GM18511 (cell line): ENCODE measurements around the gene NEK5.
"Not testable (repeated sequence)": the region's sequence is repeated elsewhere in the genome, so short reads cannot be mapped to it uniquely, and the experiment has no call there.

Experiments used
- ATAC-seq: cut with Tn5 transposase; IDR thresholded peaks from one replicate; pipeline ENCODE4 v1.9.1; 2021; ENCODE audit warnings: mild to moderate bottlenecking, moderate library complexity; ENCODE audit not compliant: unreplicated experiment

The NEK5 gene, protein sequence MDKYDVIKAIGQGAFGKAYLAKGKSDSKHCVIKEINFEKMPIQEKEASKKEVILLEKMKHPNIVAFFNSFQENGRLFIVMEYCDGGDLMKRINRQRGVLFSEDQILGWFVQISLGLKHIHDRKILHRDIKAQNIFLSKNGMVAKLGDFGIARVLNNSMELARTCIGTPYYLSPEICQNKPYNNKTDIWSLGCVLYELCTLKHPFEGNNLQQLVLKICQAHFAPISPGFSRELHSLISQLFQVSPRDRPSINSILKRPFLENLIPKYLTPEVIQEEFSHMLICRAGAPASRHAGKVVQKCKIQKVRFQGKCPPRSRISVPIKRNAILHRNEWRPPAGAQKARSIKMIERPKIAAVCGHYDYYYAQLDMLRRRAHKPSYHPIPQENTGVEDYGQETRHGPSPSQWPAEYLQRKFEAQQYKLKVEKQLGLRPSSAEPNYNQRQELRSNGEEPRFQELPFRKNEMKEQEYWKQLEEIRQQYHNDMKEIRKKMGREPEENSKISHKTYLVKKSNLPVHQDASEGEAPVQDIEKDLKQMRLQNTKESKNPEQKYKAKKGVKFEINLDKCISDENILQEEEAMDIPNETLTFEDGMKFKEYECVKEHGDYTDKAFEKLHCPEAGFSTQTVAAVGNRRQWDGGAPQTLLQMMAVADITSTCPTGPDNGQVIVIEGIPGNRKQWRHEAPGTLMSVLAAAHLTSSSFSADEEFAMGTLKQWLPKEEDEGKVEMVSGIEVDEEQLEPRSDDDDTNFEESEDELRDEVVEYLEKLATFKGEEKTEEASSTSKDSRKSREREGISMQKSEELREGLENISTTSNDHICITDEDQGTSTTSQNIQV

GRCh38 chr13:52128714-52129700 is at the start of gene NEK5:
NEK5 (minus strand) TSS chr13:52129073; CDS start chr13:52127482, 1,591 bp downstream.
- ATAC-seq, result peak; percentile 80

DNA sequence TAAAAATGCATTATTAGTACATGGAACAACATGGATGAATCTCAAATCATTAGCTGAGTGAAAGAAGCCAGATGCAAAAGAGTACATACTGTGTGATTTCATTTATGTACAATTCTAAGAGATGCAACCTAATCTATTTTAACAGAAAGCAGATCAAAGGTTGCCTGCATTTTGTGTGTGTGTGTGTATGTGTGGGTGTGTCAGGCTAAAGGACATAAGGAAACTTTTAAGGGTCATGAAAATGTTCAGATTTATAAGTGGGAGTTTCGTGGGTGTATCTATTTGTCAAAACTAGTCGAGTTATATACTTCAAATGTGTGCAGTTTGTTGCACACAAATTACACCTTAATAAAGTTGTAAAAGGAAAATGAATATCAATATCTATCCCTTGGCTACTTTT is 48.4 kb upstream of the NEK5 start:
- no peak for ATAC-seq

- not testable (repeated sequence) for ATAC-seq
Measured at GRCh38 chr13:52173970-52174369, 45.1 kb upstream of the NEK5 start.

- no peak for ATAC-seq
Measured at GRCh38 chr13:52173373-52173772, 44.5 kb upstream of the NEK5 start.

DNA sequence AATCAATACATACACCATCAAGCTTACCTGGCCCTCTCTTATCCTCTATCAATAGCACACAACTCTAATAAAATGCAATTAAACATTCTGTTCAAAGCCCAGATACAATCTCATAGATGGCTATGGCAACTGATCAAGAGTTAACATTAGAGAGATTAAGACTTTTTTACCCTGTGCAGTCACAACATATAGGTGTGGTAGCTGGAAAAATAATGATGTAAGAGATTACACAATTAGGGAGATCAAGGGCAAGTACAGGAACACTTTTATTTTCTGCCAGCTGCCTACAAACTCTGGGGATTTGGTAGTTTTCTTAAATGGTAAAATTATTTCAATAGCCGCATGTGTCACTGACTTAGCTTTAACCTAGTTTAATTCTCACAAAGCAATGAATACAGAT is 42.8 kb upstream of the NEK5 start:
- ATAC-seq, result not testable (repeated sequence)

DNA sequence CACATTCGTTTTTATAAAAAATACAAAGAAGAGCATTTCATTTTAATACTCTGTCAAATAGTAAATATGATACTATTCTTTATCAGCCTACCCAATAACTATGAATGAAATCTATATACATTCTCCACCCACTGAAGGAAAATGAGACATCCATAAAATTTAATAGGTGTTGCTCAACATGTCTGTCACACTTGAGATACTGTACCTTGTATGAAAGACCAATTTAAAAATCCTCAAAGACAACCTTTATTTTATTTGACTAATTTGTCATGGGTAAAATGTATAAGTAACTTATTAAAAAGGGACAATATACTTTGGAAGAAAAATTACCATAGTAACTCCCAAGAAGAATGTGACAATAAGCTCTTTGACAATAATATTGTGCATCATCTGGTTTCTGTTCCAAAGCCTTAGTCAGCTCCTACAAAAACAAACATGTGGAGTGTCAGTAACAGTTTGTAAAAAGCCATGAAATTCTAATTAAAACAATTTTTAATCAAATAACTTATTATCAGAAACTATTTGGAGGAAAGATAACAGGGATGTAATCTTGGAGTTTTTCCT is 42.0 kb upstream of the NEK5 start:
- ATAC-seq, result not testable (repeated sequence)

- no peak for ATAC-seq
Measured at GRCh38 chr13:52169839-52170238, 41.0 kb upstream of the NEK5 start.

DNA sequence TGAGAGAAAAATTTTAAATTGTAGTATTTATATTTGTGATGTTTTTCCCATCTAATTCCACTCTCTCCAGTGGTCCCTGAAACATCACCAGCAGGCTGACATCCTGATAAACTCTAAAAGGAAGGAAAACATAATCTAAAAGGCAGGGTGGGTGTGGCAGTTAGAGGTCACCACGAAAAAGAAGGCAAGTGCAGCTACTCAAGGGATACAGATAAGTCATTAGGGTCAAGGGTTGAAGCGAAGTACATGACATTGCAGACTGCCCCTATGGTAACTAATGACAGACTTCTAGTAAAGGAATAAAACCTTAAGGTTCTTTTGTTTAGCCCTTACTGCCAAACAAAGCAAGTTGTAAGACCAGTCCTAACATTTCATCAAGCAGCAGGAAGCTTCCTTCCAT is 36.5 kb upstream of the NEK5 start:
- ATAC-seq, result no peak

DNA sequence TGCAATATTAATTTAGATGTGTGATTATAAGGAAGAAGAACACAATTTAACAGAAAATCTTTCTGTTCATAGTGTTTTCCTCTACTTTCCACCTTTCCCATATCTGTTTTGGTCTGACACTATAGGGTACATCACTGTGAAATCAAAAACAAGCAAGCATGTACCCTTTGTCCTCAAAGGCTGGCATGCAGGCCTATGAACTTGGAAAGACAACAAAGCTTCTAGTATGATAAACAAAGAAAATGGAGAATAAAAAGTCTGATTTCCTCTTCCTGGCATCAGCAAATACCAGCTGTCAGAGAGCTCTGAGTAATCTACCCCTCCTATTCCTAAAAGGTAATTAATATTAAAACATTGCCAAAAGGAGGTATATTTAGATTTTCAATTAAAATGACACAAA is 36.1 kb upstream of the NEK5 start:
- ATAC-seq, result no peak

DNA sequence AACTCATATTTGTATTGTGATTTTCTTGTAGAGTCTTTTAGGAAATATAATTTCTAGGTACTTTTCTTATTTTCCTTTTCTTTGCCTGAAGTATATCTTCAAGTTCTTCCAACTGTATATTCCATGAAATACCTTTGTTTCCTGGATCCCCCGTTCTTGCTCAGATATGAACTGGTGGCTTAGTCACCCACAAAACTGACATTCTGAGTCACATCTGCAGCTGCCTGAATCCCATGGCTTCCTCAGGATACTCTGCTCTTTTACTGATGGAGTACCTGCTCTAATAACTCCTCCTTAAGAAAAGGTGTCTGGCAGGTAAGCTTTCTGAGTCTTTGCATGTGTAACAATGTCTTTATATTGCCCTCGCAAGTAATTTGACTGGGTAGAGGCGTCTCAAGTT is 35.0 kb upstream of the NEK5 start:
- ATAC-seq, result not testable (repeated sequence)

DNA sequence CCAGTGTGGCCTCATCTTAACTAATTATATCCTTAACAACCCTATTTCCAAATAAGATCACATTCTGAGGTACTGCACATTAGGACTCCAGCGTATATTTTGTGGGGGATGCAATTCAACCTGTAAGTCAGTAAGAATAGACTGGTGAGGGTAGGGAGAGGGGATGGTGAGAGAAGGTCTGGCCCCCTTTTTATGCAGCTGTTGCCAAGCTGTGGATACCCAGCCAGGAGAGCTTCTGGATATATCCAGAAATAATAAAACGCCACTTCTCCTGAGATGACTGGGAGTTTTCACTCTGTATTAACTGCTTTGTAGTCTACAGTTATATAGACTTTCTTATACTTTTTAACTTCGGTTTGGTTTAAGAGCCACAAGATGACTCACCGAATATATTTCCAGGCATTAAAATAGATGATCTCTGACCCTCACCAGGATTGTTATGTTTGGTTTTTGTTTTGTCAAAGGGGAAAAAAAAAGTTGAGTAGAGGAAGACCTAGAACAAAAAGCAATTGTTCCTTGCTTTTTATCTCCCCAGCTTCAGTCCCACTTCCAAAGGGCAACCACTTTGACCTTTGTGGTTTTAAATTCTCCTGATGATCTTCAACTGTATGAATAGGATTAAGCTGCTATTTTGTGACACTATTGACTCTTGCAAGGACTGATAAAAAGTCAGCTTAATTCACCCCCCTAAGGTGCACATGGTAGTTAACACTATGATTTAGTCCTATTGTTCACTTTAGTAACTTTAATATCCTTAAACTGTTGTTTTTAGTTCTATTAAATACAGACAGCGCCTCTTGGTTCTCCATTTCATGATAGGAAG is 33.6 kb upstream of the NEK5 start:
- no peak for ATAC-seq

- no peak for ATAC-seq
Measured at GRCh38 chr13:52161181-52161646, 32.3 kb upstream of the NEK5 start.

DNA sequence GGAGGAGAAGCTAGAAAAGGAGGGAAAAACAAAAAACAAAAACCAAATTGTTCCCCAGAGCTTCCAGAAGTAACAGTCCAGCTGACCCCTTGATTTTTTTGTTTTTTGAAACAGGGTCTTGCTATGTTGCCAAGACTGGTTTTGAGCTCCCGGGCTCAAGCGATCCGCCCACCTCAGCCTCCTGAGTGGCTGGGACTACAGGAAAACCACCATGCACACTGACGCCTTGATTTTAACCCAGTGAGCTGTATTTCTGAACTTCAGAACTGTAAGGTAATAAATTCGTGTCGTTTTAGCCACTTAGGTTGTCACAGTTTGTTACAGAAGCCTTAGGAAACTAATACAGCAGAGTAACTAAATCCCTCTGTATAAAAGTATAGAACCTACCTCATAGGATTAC is 31.6 kb upstream of the NEK5 start:
- ATAC-seq, result no peak

DNA sequence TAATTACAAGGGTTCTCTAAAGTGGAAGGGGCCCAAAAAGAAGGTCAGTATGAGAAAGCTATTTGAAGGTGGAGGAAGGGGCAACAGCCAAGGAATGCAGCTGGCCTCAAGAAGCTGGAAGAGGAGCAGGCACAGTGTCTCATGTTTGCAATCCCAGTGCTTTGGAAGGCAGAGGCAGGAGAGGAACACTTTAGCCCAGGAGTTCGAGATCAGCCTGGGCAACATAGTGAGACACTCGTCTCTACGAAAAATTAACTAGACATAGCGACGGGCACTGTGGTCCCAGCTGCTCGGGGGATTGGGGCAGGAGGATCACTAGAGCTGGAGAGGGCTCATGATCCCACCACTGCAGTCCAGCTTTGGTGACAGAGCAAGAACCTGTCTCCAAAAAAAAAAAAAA is 31.2 kb upstream of the NEK5 start:
- ATAC-seq, result no peak

DNA sequence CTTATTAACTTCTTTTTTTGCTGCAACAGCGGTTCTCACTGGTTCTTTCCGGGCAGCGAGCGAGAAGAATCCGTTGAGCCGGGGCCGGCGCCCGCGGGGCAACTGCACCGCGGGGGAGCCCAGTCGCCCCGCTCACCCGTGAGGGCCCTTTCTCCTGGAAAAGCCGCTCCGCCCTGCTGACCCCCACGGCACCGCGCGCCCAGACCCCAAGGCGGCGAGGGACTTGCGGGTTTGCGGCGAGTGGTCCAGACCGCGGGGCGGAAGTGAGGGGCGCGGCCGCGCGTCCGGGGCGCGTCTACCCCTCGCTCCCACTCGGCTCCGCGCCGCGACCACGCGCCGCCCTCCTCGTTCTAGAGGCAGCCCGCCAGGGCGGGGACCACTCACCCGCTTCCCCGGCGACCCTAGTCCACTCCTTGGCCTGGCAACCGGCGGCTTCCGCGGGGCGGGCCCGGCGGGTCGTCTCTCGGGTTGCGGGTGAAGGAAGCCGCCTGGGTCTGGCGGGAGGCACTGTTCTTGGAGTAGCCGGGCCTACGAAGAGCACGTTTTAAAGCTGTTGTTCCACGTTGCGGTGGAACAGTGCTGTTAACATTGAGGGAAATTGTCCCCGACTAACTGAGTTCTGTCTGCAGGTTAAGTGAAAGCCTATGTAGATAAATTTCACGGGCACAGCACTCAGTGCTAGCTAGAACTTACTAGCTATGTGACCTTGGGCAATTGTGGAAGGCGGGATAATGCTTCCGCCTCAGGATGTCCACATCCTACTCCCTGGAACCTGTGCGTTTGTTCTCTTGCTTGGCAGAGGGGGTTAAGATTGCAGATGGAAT is 30.5 kb upstream of the NEK5 start, which contains the start of gene NEK3:
Gene NEK3, minus strand, starts transcription at position 439 of the 824 bp plus-strand sequence. CDS start 3,406 bp downstream, outside the sequence.
- peak; percentile 88 for ATAC-seq

DNA sequence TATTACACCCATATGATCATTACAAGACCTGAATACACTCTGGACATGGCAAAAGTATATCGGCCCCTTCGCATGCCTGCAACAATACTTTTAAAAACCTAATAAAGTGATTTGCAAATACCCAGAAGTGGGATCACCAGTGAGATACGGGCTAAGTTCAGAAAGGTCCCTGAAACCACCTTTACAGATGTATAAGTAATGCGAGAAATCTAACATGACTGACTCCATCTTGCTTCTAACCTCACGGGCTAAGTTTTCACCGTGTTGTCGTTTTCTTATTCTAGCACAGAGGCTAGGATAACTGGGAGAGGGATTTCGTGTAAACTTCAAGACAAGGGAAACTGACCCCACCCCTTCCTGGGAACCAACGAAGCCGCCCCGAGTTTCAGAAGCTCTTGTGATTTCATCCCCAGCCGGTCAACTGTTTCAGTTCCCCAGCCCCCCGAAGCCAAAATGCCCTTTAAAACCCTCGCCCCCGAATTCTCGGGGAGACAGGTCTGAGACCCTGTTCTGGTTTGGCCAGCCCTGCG is 29.8 kb upstream of the NEK5 start:
- ATAC-seq, result peak; percentile 32

- ATAC-seq, result no peak
Measured at GRCh38 chr13:52156724-52157261, 27.9 kb upstream of the NEK5 start.

DNA sequence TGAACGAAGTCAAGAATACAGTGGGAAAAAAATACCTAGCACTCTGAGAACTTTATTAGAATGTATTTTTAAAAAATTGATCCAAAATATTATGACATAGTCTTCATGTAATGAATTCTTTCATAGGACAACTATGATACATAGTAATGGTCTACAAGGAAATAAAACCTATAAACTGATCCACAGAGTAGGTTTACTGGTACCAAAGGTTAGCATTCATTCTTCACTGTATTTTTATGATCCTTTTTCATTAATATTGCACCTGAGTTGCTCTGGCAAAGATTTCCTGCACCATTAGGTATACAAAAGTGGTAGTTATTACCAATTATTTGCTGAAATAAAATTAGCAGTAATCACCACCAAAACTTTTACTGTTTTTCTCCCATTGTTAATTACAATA is 26.3 kb upstream of the NEK5 start:
- no peak for ATAC-seq
